Astrocyte (in vitro differentiated cells and primary cell): ENCODE results near the gene DLL1. TPM values are rescaled to one million over a fixed set of nuclear protein-coding genes. Genes with fewer than 3 reads are reported as not detected.

Experiments used
- DNase-seq: peaks from one replicate; pipeline ENCODE4 v3.0.0-alpha.2; 2010; ENCODE audit warnings: low read depth
- FAIRE-seq: peaks from 2 replicates; lab custom pipeline; 2011; peaks lifted over from hg19 to GRCh38; lab: Jason Lieb, UNC
- H2AFZ ChIP-seq: 2 replicates; pipeline ENCODE4 v1.6.0; 2012; ENCODE audit warnings: low read depth, low read length, inconsistent platforms
- H3K27ac ChIP-seq: 2 replicates; pipeline ENCODE4 v1.5.1; 2011; ENCODE audit warnings: low read depth, low read length, inconsistent platforms
- H3K27me3 ChIP-seq: 2 replicates; pipeline ENCODE4 v1.6.0; 2011; ENCODE audit warnings: low read length, inconsistent platforms; ENCODE audit not compliant: insufficient read depth
- H3K36me3 ChIP-seq: 2 replicates; pipeline ENCODE4 v1.5.1; 2011; ENCODE audit warnings: low read length, inconsistent platforms; ENCODE audit not compliant: insufficient read depth
- H3K4me1 ChIP-seq: 2 replicates; pipeline ENCODE4 v1.5.1; 2011; ENCODE audit warnings: low read length, inconsistent platforms; ENCODE audit not compliant: insufficient read depth
- H3K4me2 ChIP-seq: 2 replicates; pipeline ENCODE4 v1.6.0; 2012; ENCODE audit warnings: low read length, inconsistent platforms
- H3K4me3 ChIP-seq: 2 replicates; pipeline ENCODE4 v1.5.1; 2011; ENCODE audit warnings: low read depth, mild to moderate bottlenecking, low read length, inconsistent platforms; ENCODE audit not compliant: insufficient read depth
- H3K79me2 ChIP-seq: 2 replicates; pipeline ENCODE4 v1.6.0; 2012; ENCODE audit warnings: mild to moderate bottlenecking, low read length, inconsistent platforms; ENCODE audit not compliant: insufficient read depth
- H3K9ac ChIP-seq: 2 replicates; pipeline ENCODE4 v1.6.0; 2012; ENCODE audit warnings: mild to moderate bottlenecking, low read length, inconsistent platforms
- H3K9me3 ChIP-seq: 2 replicates; pipeline ENCODE4 v1.5.1; 2012; ENCODE audit warnings: low read depth, mild to moderate bottlenecking, low read length, inconsistent platforms; ENCODE audit not compliant: insufficient read depth
- H4K20me1 ChIP-seq: 2 replicates; pipeline ENCODE4 v1.6.0; 2012; ENCODE audit warnings: low read length, inconsistent platforms; ENCODE audit not compliant: insufficient read depth
- H3K27ac Mint-ChIP-seq: one replicate; pipeline ENCODE4 v1.8.0; 2021; ENCODE audit warnings: mild to moderate bottlenecking, mixed read lengths; ENCODE audit not compliant: unreplicated experiment
- H3K27me3 Mint-ChIP-seq: one replicate; pipeline ENCODE4 v1.8.0; 2021; ENCODE audit warnings: low read depth, mixed read lengths; ENCODE audit not compliant: unreplicated experiment
- H3K36me3 Mint-ChIP-seq: one replicate; pipeline ENCODE4 v1.8.0; 2021; ENCODE audit warnings: low read depth, mixed read lengths; ENCODE audit not compliant: unreplicated experiment
- H3K4me1 Mint-ChIP-seq: one replicate; pipeline ENCODE4 v1.8.0; 2021; ENCODE audit warnings: low read depth, mixed read lengths; ENCODE audit not compliant: unreplicated experiment
- H3K4me3 Mint-ChIP-seq: one replicate; pipeline ENCODE4 v1.8.0; 2021; ENCODE audit warnings: mild to moderate bottlenecking, moderate library complexity, mixed read lengths; ENCODE audit not compliant: unreplicated experiment
- H3K9me3 Mint-ChIP-seq: one replicate; pipeline ENCODE4 v1.8.0; 2021; ENCODE audit warnings: mild to moderate bottlenecking, mixed read lengths; ENCODE audit not compliant: unreplicated experiment
- CTCF ChIP-seq: IDR thresholded peaks from 2 replicates; pipeline ENCODE4 v1.5.1; 2011; ENCODE audit warnings: low read depth, mild to moderate bottlenecking, inconsistent platforms, low read length, moderate library complexity; ENCODE audit not compliant: insufficient read depth
- EZH2 ChIP-seq: IDR thresholded peaks from 2 replicates; pipeline ENCODE4 v1.6.1; 2012; ENCODE audit warnings: mild to moderate bottlenecking, low read length, inconsistent platforms; ENCODE audit not compliant: insufficient read depth
- total RNA-seq: library from RNA; stranded (reverse); gene quantifications from 2 replicates; pipeline ENCODE4 v1.2.1, GENCODE V29; 2021

DLL1 gene
- total RNA-seq, 1 donor from 2014 or later, result 1.6 TPM

- Mint-ChIP-seq H3K27me3 (peaks cover 43% of the 10 kb centered on the region), H3K4me3 (no peak overlapping the region), H3K4me1 (peaks cover 4% of the 10 kb centered on the region), H3K9me3 (no peaks in the 10 kb centered on the region), H3K27ac (no peak overlapping the region), H3K36me3 (no peaks in the 10 kb centered on the region)
- Histone ChIP-seq H3K79me2 (no peaks in the 10 kb centered on the region), H3K9ac (no peak overlapping the region), H3K4me3 (no peak overlapping the region), H3K36me3 (no peaks in the 10 kb centered on the region), H3K4me1 (no peaks in the 10 kb centered on the region), H3K9me3 (no peaks in the 10 kb centered on the region), H3K4me2 (no peak overlapping the region), H3K27me3 (peaks cover 4% of the 10 kb centered on the region), H3K27ac (no peak overlapping the region), H2AFZ (no peak overlapping the region), H4K20me1 (no peaks in the 10 kb centered on the region)
- no peak for DNase-seq
- no peak for FAIRE-seq
- TF ChIP-seq CTCF, result no peak
- no peak for TF ChIP-seq EZH2
These were observed 20.9 kb downstream of the DLL1 start for GRCh38 chr6:170269846-170270541.

GRCh38 chr6:170269151-170269845 lies 21.6 kb downstream of the DLL1 start:
- Histone ChIP-seq H3K36me3 (no peaks in the 10 kb centered on the region), H2AFZ (no peak overlapping the region), H3K9me3 (no peaks in the 10 kb centered on the region), H3K4me2 (no peak overlapping the region), H3K27ac (no peak overlapping the region), H3K4me1 (no peaks in the 10 kb centered on the region), H3K27me3 (peaks cover 4% of the 10 kb centered on the region), H3K4me3 (no peak overlapping the region), H3K79me2 (no peaks in the 10 kb centered on the region), H4K20me1 (no peaks in the 10 kb centered on the region), H3K9ac (no peak overlapping the region)
- H3K4me3 Mint-ChIP-seq, result no peak overlapping the region
- DNase-seq (no peak), FAIRE-seq (no peak)
- H3K27ac Mint-ChIP-seq, result no peak overlapping the region
- no peaks in the 10 kb centered on the region for H3K36me3 Mint-ChIP-seq
- peaks cover 4% of the 10 kb centered on the region for H3K4me1 Mint-ChIP-seq
- H3K27me3 Mint-ChIP-seq, result peaks cover 43% of the 10 kb centered on the region
- no peaks in the 10 kb centered on the region for H3K9me3 Mint-ChIP-seq
- TF ChIP-seq CTCF (no peak), EZH2 (no peak)
